CD14-positive monocyte (primary cell): Measurements from ENCODE around the gene CD300A. TPM values are rescaled to one million over a fixed set of nuclear protein-coding genes. Genes with fewer than 3 reads are reported as not detected.

Source experiments
- DNase-seq, 3 donors: peaks; one replicate each; pipeline ENCODE4 v3.0.0-alpha.2; 2011 to 2022
- H2AFZ ChIP-seq: 2 replicates; pipeline ENCODE4 v1.6.0; 2012; ENCODE audit warnings: mild to moderate bottlenecking, low read depth, low read length, inconsistent platforms; ENCODE audit not compliant: insufficient read depth, poor library complexity, severe bottlenecking
- H3K27ac ChIP-seq, 2 donors: 1 replicate in 1 of 2; 2 replicates in 1 of 2; pipeline ENCODE4 v1.5.1; 2012 to 2013; ENCODE audit warnings: low read length in 2 of 2, control low read depth in 1 of 2, inconsistent platforms in 1 of 2, low read depth in 1 of 2, mild to moderate bottlenecking in 1 of 2
- H3K27me3 ChIP-seq, 2 donors: one replicate each; pipeline versions ENCODE4 v1.6.0 to v1.6.1; 2011 to 2013; ENCODE audit warnings: low read length in 2 of 2; ENCODE audit not compliant: control insufficient read depth in 2 of 2, insufficient read depth in 2 of 2
- H3K36me3 ChIP-seq, 2 donors: replicated peaks in 1 of 2; 1 replicate in 1 of 2; 2 replicates in 1 of 2; pipeline versions ENCODE4 v1.5.1 to v1.6.1; 2012 to 2013; ENCODE audit warnings: low read length in 2 of 2, control low read depth in 1 of 2, inconsistent platforms in 1 of 2, mild to moderate bottlenecking in 1 of 2; ENCODE audit not compliant: insufficient read depth in 2 of 2, control insufficient read depth in 1 of 2
- H3K4me1 ChIP-seq, 2 donors: 1 replicate in 1 of 2; 2 replicates in 1 of 2; pipeline versions ENCODE4 v1.5.1 to v1.6.1; 2012 to 2013; ENCODE audit warnings: low read length in 2 of 2, control low read depth in 1 of 2, inconsistent platforms in 1 of 2, mild to moderate bottlenecking in 1 of 2, moderate library complexity in 1 of 2; ENCODE audit not compliant: insufficient read depth in 2 of 2, control insufficient read depth in 1 of 2
- H3K4me2 ChIP-seq: replicated peaks from 2 replicates; pipeline ENCODE3; 2012; ENCODE audit warnings: low read length, moderate library complexity, mild to moderate bottlenecking; ENCODE audit not compliant: poor library complexity, severe bottlenecking; ENCODE audit errors: extremely low read depth
- H3K4me3 ChIP-seq, 3 experiments: fragments of 200-600 bp in 1 of 3; sonication (generic) in 1 of 3; replicated peaks in 1 of 3; 1 replicate in 2 of 3; 2 replicates in 1 of 3; pipeline ENCODE4 v1.5.1; 2011 to 2013; ENCODE audit warnings: low read length in 3 of 3, mild to moderate bottlenecking in 3 of 3, control low read depth in 2 of 3, low read depth in 2 of 3, inconsistent platforms in 1 of 3, moderate library complexity in 1 of 3
- H3K79me2 ChIP-seq: 2 replicates; pipeline ENCODE4 v1.6.0; 2012; ENCODE audit warnings: mild to moderate bottlenecking, control low read depth, inconsistent platforms, low read length, moderate library complexity; ENCODE audit not compliant: insufficient read depth
- H3K9ac ChIP-seq: 2 replicates; pipeline ENCODE4 v1.6.0; 2017; ENCODE audit warnings: low read length, mild to moderate bottlenecking; ENCODE audit not compliant: insufficient read depth, poor library complexity, severe bottlenecking
- H3K9me3 ChIP-seq, 2 donors: replicated peaks in 1 of 2; 1 replicate in 1 of 2; 2 replicates in 1 of 2; pipeline versions ENCODE4 v1.5.1 to v1.6.1; 2012 to 2013; ENCODE audit warnings: low read length in 2 of 2, control low read depth in 1 of 2; ENCODE audit not compliant: control insufficient read depth in 1 of 2, insufficient read depth in 1 of 2
- H4K20me1 ChIP-seq: 2 replicates; pipeline ENCODE4 v1.6.0; 2012; ENCODE audit warnings: mild to moderate bottlenecking, low read length, control low read depth, moderate library complexity; ENCODE audit not compliant: insufficient read depth
- H3K27ac Mint-ChIP-seq, 7 donors: one replicate each; pipeline ENCODE4 v1.8.0; 2020; ENCODE audit warnings: mild to moderate bottlenecking in 7 of 7, mixed read lengths in 7 of 7, moderate library complexity in 6 of 7, inconsistent platforms in 2 of 7
- H3K27me3 Mint-ChIP-seq, 3 donors: one replicate each; pipeline ENCODE4 v1.8.0; 2021 to 2022; ENCODE audit warnings: low read depth in 3 of 3, mild to moderate bottlenecking in 3 of 3, mixed read lengths in 3 of 3, moderate library complexity in 3 of 3, inconsistent platforms in 1 of 3
- H3K36me3 Mint-ChIP-seq, 2 donors: one replicate each; pipeline ENCODE4 v1.8.0; 2020; ENCODE audit warnings: mixed read lengths in 2 of 2, inconsistent platforms in 1 of 2, mild to moderate bottlenecking in 1 of 2
- H3K4me1 Mint-ChIP-seq: one replicate; pipeline ENCODE4 v1.8.0; 2020; ENCODE audit warnings: mild to moderate bottlenecking, mixed read lengths
- H3K4me3 Mint-ChIP-seq, 2 donors: one replicate each; pipeline ENCODE4 v1.8.0; 2020; ENCODE audit warnings: mild to moderate bottlenecking in 2 of 2, mixed read lengths in 2 of 2, moderate library complexity in 1 of 2
- H3K9me3 Mint-ChIP-seq, 7 donors: one replicate each; pipeline ENCODE4 v1.8.0; 2020 to 2022; ENCODE audit warnings: mixed read lengths in 7 of 7, mild to moderate bottlenecking in 6 of 7, moderate library complexity in 6 of 7, inconsistent platforms in 2 of 7
- CTCF ChIP-seq: fragments of 200-600 bp; IDR thresholded peaks from one replicate; pipeline ENCODE4 v1.8.0; 2022; ENCODE audit warnings: antibody characterized with exemption, mild to moderate bottlenecking
- whole genome bisulfite sequencing: methylation state at CpG from one replicate; pipeline ENCODE4 v1.1.5; 2013; ENCODE audit warnings: missing lambda C conversion rate; ENCODE audit not compliant: insufficient coverage; 5-methylcytosine and 5-hydroxymethylcytosine counted together
- intact Hi-C, 2 donors: fragments of 100-400 bp; cut with micrococcal nuclease; formaldehyde crosslinking; loops; one replicate each; pipeline versions ENCODE4 v1.15.0 to v1.15.1; 2023
- polyA plus RNA-seq, 3 donors: library from polyadenylated mRNA; depleted of rRNA in 1 of 3; unstranded in 2 of 3; stranded (reverse) in 1 of 3; fragments of 300-500 nt in 2 of 3; fragments of >200 nt in 1 of 3; fragmentation: Illumina TruSeq in 2 of 3; gene quantifications; 1 replicate in 2 of 3; 2 replicates in 1 of 3; pipeline ENCODE4 v1.2.3, GENCODE V29; 2012 to 2021

Gene CD300A
- polyA plus RNA-seq, 3 donors, result 173 to 222 (median 212) TPM

GRCh38 chr17:74478420-74479100 lies 12.1 kb downstream of the CD300A start:
- Histone ChIP-seq H3K36me3 (peaks cover 80 to 88% of the 10 kb centered on the region in 2 donors), H4K20me1 (peaks cover 94% of the 10 kb centered on the region), H3K9ac (peak overlapping the region; percentile 5), H3K4me3 (peak overlapping the region in 1 of 3 experiments; percentile 66), H3K27me3 (no peaks in the 10 kb centered on the region), H3K79me2 (peaks cover 26% of the 10 kb centered on the region), H3K4me1 (peaks cover 34 to 42% of the 10 kb centered on the region in 2 donors), H3K4me2 (peak overlapping the region; percentile 63), H3K27ac (peak overlapping the region; percentile 81 to 83), H2AFZ (no peak overlapping the region), H3K9me3 (peaks cover 10 to 11% of the 10 kb centered on the region in 2 donors)
- peak overlapping the region; percentile 54 to 80 for H3K4me3 Mint-ChIP-seq
- intact Hi-C loops, result no loop called here
- peak; percentile 80 to 91 (median 90) for DNase-seq
- peaks cover 0 to 5% (median 0%) of the 10 kb centered on the region in 3 donors for H3K27me3 Mint-ChIP-seq
- peak overlapping the region; percentile 84 to 95 (median 90) for H3K27ac Mint-ChIP-seq
- WGBS, result no CpG with 5 or more reads among the region's 6 CpGs
- peaks cover 86 to 94% of the 10 kb centered on the region in 2 donors for H3K36me3 Mint-ChIP-seq
- peaks cover 11 to 20% (median 13%) of the 10 kb centered on the region in 7 donors for H3K9me3 Mint-ChIP-seq
- TF ChIP-seq CTCF, result no peak
- H3K4me1 Mint-ChIP-seq, result peaks cover 44% of the 10 kb centered on the region

DNA sequence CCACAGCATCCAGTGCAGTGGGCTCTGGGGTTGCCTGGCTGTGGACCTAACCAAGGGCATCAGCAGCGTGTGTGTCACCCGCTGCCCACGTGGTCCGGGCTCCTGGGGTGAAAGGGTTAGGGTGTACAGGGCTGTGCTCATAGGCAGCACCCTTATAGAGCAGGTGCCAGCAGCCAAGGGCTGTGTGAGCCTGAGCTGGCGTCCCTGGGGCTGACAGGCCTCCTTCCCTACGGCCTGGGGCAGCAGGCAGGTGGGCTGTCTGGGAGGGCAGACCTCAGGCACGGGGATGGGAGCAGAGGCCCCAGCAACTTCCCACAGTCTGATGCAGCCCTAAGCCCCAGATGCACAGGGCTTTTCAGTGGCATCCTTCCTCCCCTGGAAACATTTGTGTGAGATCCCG lies 13.9 kb downstream of the CD300A start:
- H3K9me3 ChIP-seq, result peaks cover 0 to 5% of the 10 kb centered on the region in 2 donors
- H3K27ac ChIP-seq, result peak overlapping the region in 1 of 2 donors; percentile 83
- DNase-seq, result no peak
- H2AFZ ChIP-seq, result no peak overlapping the region
- no peak overlapping the region for H3K4me3 ChIP-seq
- TF ChIP-seq CTCF, result no peak
- no peak overlapping the region for H3K4me2 ChIP-seq
- peaks cover 10% of the 10 kb centered on the region for H3K79me2 ChIP-seq
- WGBS, result 94% methylated on average over 5 of the region's 8 CpGs
- intact Hi-C loops, result no loop called here
- peaks cover 2 to 8% (median 4%) of the 10 kb centered on the region in 7 donors for H3K9me3 Mint-ChIP-seq
- H3K9ac ChIP-seq, result no peak overlapping the region
- H3K4me1 ChIP-seq, result peaks cover 34 to 42% of the 10 kb centered on the region in 2 donors
- peaks cover 94% of the 10 kb centered on the region for H4K20me1 ChIP-seq
- peaks cover 80 to 88% of the 10 kb centered on the region in 2 donors for H3K36me3 ChIP-seq
- peak overlapping the region in 3 of 7 donors; percentile 55 to 71 (median 57) for H3K27ac Mint-ChIP-seq
- H3K27me3 ChIP-seq, result no peaks in the 10 kb centered on the region
- peaks cover 41% of the 10 kb centered on the region for H3K4me1 Mint-ChIP-seq
- peaks cover 0 to 5% (median 0%) of the 10 kb centered on the region in 3 donors for H3K27me3 Mint-ChIP-seq
- H3K36me3 Mint-ChIP-seq, result peaks cover 86 to 94% of the 10 kb centered on the region in 2 donors
- H3K4me3 Mint-ChIP-seq, result no peak overlapping the region
